ENCODE results near the gene YOD1. TPM values are rescaled to one million over a fixed set of nuclear protein-coding genes. Genes with fewer than 3 reads are reported as not detected.

Gene YOD1
- total and polyA plus RNA-seq, 10 of the 15 experiments (the other 5 are each of a cell fraction or from before 2014, with no cell fraction given): 2.1 to 7.9 (median 5.0) TPM

DNA sequence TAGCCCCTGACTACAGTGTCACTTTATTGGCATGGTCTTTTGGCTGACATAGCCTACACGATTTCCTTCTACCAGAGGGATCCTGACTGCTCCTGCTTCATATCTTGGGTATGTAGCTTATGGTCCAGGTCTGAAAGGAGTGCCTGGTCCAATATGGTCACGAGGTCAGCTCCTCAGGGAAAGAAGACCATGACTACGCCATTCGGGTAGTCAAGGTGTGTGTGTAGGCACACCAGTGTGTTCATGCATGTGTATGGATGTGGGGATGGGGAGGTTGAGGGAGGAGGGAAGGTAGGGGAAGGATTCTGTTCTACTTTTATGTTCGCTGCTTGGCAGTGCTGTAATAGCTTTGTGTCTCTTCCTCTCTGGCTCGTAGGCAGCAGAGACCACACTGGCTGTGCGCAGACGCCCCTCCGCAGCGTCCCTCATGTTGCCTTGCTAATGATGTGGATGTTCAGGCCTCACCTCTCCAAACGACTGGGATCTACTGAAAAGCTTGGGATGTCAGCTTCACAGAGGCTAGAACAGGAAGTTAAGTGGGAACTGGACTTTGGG, 27.6 kb upstream of the YOD1 start:
- no peak overlapping the region for H3K27ac ChIP-seq (ENCODE audit: control insufficient read depth, insufficient read depth)
- H2AFZ ChIP-seq (ENCODE audit: control insufficient read depth, low read depth, low read length): no peak overlapping the region
- no peaks in the 10 kb centered on the region for H3K27me3 ChIP-seq (replicated peaks in 1 of 2; ENCODE audit: control insufficient read depth in 2 of 2, insufficient read depth in 2 of 2, low read length in 1 of 2)
- no peaks in the 10 kb centered on the region for H4K20me1 ChIP-seq (ENCODE audit: control insufficient read depth, insufficient read depth)
- in situ Hi-C loops (cut with MboI): loop anchor here (5.0 kb wide), 1 partner anchor 329 kb away; no protein-coding TSS in a partner anchor
- no peak for TF ChIP-seq CBX5 (IDR thresholded peaks at IDR 0.05; ENCODE audit: low read depth)
- TF ChIP-seq ZBED1 (IDR thresholded peaks at IDR 0.05; ENCODE audit: borderline replicate concordance): no peak
- TF ChIP-seq, protein P1, sequence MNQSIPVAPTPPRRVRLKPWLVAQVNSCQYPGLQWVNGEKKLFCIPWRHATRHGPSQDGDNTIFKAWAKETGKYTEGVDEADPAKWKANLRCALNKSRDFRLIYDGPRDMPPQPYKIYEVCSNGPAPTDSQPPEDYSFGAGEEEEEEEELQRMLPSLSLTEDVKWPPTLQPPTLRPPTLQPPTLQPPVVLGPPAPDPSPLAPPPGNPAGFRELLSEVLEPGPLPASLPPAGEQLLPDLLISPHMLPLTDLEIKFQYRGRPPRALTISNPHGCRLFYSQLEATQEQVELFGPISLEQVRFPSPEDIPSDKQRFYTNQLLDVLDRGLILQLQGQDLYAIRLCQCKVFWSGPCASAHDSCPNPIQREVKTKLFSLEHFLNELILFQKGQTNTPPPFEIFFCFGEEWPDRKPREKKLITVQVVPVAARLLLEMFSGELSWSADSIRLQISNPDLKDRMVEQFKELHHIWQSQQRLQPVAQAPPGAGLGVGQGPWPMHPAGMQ (IDR thresholded peaks at IDR 0.05; ENCODE audit: borderline replicate concordance): no peak
- TF ChIP-seq FOXM1 (IDR thresholded peaks at IDR 0.05; ENCODE audit: low read depth, low read length): no peak
- TF ChIP-seq EGR1 (IDR thresholded peaks at IDR 0.05; ENCODE audit: borderline replicate concordance in 1 of 2, low read depth in 2 of 2, low read length in 2 of 2): no peak
- TF ChIP-seq EED (IDR thresholded peaks at IDR 0.05; ENCODE audit: low read depth): no peak
- TF ChIP-seq, protein P2, sequence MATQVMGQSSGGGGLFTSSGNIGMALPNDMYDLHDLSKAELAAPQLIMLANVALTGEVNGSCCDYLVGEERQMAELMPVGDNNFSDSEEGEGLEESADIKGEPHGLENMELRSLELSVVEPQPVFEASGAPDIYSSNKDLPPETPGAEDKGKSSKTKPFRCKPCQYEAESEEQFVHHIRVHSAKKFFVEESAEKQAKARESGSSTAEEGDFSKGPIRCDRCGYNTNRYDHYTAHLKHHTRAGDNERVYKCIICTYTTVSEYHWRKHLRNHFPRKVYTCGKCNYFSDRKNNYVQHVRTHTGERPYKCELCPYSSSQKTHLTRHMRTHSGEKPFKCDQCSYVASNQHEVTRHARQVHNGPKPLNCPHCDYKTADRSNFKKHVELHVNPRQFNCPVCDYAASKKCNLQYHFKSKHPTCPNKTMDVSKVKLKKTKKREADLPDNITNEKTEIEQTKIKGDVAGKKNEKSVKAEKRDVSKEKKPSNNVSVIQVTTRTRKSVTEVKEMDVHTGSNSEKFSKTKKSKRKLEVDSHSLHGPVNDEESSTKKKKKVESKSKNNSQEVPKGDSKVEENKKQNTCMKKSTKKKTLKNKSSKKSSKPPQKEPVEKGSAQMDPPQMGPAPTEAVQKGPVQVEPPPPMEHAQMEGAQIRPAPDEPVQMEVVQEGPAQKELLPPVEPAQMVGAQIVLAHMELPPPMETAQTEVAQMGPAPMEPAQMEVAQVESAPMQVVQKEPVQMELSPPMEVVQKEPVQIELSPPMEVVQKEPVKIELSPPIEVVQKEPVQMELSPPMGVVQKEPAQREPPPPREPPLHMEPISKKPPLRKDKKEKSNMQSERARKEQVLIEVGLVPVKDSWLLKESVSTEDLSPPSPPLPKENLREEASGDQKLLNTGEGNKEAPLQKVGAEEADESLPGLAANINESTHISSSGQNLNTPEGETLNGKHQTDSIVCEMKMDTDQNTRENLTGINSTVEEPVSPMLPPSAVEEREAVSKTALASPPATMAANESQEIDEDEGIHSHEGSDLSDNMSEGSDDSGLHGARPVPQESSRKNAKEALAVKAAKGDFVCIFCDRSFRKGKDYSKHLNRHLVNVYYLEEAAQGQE (IDR thresholded peaks at IDR 0.05; ENCODE audit: low read depth, low read length): no peak
- TF ChIP-seq GABPA (IDR thresholded peaks at IDR 0.05; ENCODE audit: low read depth): no peak
- no peak for TF ChIP-seq MTA3 (IDR thresholded peaks at IDR 0.05; ENCODE audit: borderline replicate concordance, low read length)
- no peak for TF ChIP-seq SREBF1 (IDR thresholded peaks at IDR 0.05; ENCODE audit: low read length)
- TF ChIP-seq ETV6 (conservative IDR thresholded peaks at IDR 0.05 in 1 of 2, IDR thresholded peaks at IDR 0.05 in 1 of 2; ENCODE audit: borderline replicate concordance in 1 of 2, low read depth in 1 of 2): no peak
- TF ChIP-seq CBFB (IDR thresholded peaks at IDR 0.05; ENCODE audit: low read depth): no peak
- TF ChIP-seq CHD1 (IDR thresholded peaks at IDR 0.05; ENCODE audit: low read depth, low read length): no peak
- TF ChIP-seq ZNF207 (IDR thresholded peaks at IDR 0.05; ENCODE audit: borderline replicate concordance): no peak
- TF ChIP-seq CBX3 (IDR thresholded peaks at IDR 0.05; ENCODE audit: borderline replicate concordance, low read depth): no peak
- no peak for TF ChIP-seq SUPT20H (IDR thresholded peaks at IDR 0.05; ENCODE audit: borderline replicate concordance, control insufficient read depth, low read depth, low read length)
- TF ChIP-seq FOXK2 (IDR thresholded peaks at IDR 0.05): no peak
- H3K9ac ChIP-seq (ENCODE audit: control insufficient read depth, insufficient read depth, low read length): no peak overlapping the region
- intact Hi-C loops (cut with micrococcal nuclease; ENCODE audit: unreplicated experiment): loop anchor here (1.0 to 5.0 kb wide), 3 partner anchors 36 to 95 kb away; no protein-coding TSS in a partner anchor
- POLR2A ChIA-PET: interaction anchor here (0.6 kb wide), 1 partner anchor 533 kb away, joined by 3 read pairs; no protein-coding TSS in a partner anchor
- no peak overlapping the region for H3K4me2 ChIP-seq (ENCODE audit: control insufficient read depth, insufficient read depth)
- 61% methylated on average over 11 of the region's 11 CpGs for whole genome bisulfite sequencing (ENCODE audit: insufficient coverage, insufficient replicate concordance, low lambda C conversion rate, missing lambda C conversion rate)
- CTCF ChIA-PET: interaction anchor here (0.6 to 8.3 kb wide), 11 partner anchors 10 to 421 kb away, joined by 3 to 154 read pairs (median 3); partner anchors contain the start of genes C4BPB and PFKFB2
- RAD21 ChIA-PET (ENCODE audit: unreplicated experiment): interaction anchor here (1.3 to 2.1 kb wide), 3 partner anchors 26 to 421 kb away, joined by 3 to 7 read pairs (median 5); partner anchors contain the start of gene PFKFB2
- H3K4me1 ChIP-seq (ENCODE audit: control insufficient read depth, insufficient read depth, low read length): no peaks in the 10 kb centered on the region
- H3K4me3 ChIP-seq: no peak overlapping the region
- SMC1A ChIA-PET (ENCODE audit: uncharacterized antibody, unreplicated experiment): interaction anchor here (0.6 to 7.3 kb wide), 13 partner anchors 10 to 420 kb away, joined by 3 to 65 read pairs (median 3); partner anchors contain the start of genes C4BPB and YOD1
- no peaks in the 10 kb centered on the region for H3K36me3 ChIP-seq (ENCODE audit: control insufficient read depth in 2 of 2, insufficient read depth in 2 of 2, low read length in 1 of 2)
- DNase-seq (ENCODE audit: low read depth, low spot score): no peak
- no TSS peak for BruUV-seq (replicated peaks)
- no peaks in the 10 kb centered on the region for H3K79me2 ChIP-seq (ENCODE audit: control insufficient read depth, insufficient read depth, low read length)
- no peaks in the 10 kb centered on the region for H3K9me3 ChIP-seq (replicated peaks; ENCODE audit: control insufficient read depth, insufficient read depth, low read length)
- ATAC-seq: no peak
- FAIRE-seq: no peak
